GM18505 (cell line): ENCODE data around the gene MAGIX.
A peak's percentile ranks its signal among the peaks of the same experiment; 100 is the strongest.

Source experiments
- ATAC-seq: cut with Tn5 transposase; IDR thresholded peaks from one replicate; pipeline ENCODE4 v1.9.1; 2021; ENCODE audit not compliant: unreplicated experiment
- POLR2A ChIP-seq: IDR thresholded peaks from 4 replicates; pipeline ENCODE4 v1.6.1; 2011; ENCODE audit warnings: borderline replicate concordance; ENCODE audit not compliant: insufficient read depth, insufficient read length; ENCODE audit errors: extremely low read depth

MAGIX gene

DNA sequence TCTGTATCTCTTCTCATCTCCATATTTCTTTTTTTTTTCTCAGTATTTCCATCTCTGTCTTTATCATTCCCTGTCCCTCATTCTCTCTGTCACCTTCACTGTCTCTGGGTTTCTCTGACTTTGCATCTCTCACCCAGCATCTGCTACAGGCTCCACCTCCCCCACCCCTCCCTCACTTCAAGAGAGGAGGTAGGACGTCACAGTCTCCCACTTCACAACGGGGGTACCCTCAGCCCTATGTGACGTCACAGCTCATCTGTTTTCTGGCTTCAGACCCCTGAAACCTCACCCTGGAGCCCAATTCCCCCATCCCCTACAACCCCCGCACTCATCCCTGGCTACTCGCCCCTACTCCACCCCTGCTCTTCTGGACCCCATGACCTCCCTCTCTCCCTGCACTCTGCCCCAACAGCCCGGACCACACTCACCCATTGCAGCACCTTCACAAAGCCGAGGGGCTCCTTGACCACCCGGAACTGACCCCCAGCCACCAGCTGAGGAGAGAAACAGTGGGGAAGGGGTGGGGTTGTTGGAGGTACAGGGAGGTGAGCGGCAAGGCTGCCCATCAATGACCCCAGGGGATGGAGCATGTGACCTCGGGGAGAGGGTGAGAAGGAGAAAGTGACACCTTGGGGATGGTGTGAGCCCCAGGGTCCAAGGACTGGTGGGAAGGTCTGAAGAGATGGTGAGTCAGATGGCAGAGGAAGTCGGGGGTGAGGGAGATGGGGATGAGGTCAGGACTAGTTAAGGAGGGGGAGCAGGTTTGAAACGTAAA is 36.2 kb downstream of the MAGIX start:
- no peak for ATAC-seq
- TF ChIP-seq POLR2A: no peak

DNA sequence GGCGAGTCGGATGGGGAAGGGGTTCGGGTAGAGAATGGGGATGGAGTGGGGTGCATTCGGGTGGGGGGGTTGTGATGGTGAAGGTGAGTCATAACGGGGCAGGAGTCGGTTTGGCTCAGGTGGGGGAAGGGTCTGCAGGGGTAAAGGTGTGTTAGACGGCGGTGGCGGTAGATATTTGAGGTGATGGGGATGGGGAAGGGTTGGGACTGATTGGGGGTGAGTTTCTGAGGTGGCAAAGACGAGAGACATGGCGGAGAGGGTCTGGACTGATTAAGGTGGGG is 36.7 kb downstream of the MAGIX start:
- ATAC-seq: no peak
- TF ChIP-seq POLR2A: no peak

DNA sequence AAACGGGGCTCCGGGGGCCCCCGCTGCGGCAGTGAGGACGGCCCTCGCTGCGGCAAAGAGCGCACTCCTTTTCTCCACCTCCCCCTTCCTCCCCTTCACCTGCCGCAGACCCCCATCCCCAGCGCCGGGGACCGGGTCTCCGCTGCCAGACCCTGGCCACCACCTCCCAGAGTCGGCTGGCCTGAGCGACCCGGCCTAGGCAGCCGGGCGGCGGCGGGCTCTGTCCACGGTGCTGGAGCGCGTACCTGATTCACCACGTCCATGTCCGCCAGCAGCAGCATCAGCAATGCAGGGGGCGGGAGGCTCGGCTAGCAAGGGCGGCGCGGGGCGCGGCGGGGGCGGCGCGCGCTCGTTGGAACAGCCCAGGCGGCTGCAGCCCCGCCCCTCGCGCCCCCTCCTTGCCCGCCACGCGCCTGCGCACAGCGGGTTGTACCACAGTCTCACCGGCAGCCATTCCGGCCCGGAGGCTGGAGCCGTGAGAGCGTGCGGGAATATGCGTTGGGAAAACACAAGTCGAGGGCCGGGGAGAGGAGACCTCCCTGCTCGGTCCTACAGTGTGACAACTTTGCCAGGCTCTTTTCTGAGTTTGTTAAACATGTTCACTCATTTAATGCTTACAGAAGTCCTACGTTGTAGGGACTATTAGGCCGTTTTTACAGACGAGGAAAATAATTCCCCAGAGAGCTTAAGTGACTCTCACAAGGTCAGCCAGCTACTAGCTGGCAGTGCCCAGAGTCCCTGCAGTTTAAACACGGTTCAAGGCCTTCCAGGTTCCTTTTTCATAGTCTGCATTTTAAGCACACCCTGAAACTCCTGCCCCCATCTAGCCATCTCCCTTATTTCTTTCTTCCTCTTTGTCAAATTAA is 37.6 kb downstream of the MAGIX start, which contains the start of gene SYP:
Gene SYP, minus strand, starts transcription at position 288 of the 866 bp plus-strand sequence. Its CDS starts 7 bp downstream, at position 281.
- TF ChIP-seq POLR2A: peak; percentile 92
- ATAC-seq: peak; percentile 90

DNA sequence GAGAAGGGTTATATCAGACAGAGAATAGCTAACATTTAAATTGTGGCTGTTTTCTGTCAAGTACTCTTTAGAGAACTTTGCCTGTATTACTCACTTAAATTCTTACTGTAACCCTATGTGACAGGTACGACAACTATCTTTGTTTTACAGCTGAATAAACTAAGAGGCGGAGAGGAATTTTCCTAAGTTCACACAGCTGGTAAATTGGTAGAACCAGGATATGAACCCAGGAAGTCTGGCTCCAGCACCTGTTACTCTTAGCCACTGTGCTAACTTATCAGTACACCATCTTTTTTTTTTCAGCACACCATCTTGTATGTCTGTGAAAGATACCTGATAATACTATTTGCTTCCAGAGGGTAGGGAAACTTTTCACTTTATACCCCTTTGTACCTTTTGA is 39.5 kb downstream of the MAGIX start:
- ATAC-seq: no peak

DNA sequence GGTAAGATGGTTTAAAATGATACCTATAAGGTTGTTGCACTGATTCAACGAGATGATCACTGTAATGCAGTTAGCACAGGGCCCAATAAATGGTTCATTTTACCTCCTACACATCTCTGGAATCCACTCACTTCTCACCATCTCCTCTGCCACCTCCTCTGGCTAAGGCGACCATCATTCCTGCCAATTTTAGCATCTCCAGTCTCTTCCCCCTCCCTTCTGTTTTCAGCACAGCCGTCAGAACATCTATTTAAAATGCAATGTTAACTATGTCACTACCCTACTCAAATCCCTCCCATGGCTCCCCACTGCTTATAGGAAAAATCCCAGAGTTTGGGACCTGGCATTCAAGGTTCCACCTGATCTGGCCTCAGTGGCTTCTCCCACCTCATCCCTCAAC is 41.0 kb downstream of the MAGIX start:
- ATAC-seq: no peak
- TF ChIP-seq POLR2A: no peak

More for the DNA sequence above, 39.5 kb downstream of the MAGIX start:
- no peak for TF ChIP-seq POLR2A

DNA sequence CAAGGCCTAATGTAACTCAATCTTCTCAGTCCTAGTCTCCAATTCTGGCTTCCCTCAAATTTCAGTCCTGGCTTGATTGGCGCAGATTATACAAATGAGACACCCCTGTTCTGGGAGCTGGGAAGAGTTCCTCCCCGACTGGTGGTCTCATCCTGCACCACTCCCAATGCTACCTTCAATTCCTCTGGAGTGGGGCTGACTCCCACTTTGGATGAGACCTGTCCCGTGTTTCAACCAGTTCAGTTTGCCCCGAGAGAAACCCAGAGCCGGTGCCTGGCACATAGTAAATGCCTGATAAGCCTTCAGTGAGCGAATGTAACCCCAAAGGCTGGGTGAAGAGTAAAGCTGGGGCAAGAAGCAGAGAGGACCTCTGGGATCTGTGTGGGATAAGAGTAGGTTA is 41.5 kb downstream of the MAGIX start:
- no peak for TF ChIP-seq POLR2A
- no peak for ATAC-seq

DNA sequence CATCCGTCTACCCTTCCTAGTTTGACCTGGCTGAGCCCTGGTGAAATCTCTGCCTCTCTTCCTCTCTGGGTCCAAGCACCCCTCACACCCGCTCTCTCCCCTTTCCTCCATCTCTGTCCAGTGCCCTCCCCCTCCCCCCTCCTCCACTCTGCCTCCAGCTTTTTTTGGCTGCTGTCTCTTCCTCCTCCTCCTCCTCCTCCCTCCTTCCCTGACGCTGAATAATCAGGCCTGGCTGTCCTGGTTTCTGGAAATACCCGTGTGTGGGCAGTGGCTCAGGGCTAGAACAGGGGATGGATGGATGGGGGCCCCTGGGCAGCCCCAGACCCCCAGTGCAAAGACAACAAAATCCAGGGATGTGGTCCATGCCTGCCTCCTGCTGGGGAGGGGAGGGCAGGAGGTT is 42.2 kb downstream of the MAGIX start:
- ATAC-seq: no peak
- no peak for TF ChIP-seq POLR2A

DNA sequence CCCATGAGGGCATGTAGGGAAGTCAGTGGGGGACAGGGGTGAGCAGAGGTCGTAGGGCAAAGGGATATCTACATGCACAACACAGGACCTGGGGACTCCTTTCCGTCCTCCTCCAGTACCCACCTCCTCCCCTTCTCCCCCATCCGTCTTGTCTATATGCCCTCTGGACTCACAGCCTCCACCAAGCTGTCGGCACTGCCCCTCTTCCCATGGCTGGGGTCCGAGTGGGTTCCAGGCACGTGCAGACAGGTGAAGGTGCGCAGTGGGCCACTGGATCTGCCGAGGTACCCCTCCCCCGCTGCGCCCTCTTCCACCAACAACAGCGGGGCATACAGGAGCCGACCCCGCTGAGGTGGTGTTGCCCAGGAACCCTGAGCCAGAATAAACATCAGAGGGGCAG is 42.9 kb downstream of the MAGIX start:
- no peak for TF ChIP-seq POLR2A
- no peak for ATAC-seq

DNA sequence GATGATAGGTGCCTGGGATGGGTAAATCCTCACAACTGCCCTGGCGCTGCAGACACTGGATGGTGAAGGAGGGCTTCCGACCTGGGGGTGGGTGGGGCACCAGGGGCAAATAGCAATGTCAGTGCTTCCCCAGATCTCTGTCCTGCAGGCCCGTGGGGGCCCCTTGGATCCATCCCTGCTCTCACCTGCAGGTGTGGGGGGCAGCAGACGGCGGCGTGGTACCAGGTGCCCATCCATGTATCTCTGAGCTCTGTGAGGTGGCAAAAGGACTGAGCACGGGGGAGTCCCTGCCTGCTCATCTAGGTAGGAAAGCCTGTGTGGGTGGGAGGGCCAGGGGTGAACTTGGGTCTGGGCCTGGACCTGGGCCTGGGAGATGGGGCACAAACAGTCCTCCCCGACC is 44.0 kb downstream of the MAGIX start:
- TF ChIP-seq POLR2A: no peak
- no peak for ATAC-seq

DNA sequence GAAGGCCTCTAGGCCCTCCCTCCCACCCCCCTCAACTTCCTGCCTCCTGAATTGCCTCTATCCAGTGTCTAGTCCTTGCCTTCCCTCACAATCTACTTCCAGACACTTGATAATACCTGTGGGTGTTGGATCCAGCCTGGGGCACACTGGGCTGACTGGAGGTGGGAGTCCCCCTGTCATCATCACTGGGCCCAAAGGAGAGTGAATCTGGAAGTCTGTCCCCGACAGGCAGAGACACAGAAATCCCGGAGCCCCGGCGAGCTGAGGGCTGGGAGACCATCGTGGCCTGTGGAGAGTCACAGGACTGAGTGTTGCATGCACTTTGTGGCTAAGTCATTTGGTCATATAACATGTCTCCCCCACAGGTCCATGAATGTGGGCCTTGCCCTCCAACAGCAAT is 45.8 kb downstream of the MAGIX start:
- no peak for TF ChIP-seq POLR2A
- no peak for ATAC-seq

DNA sequence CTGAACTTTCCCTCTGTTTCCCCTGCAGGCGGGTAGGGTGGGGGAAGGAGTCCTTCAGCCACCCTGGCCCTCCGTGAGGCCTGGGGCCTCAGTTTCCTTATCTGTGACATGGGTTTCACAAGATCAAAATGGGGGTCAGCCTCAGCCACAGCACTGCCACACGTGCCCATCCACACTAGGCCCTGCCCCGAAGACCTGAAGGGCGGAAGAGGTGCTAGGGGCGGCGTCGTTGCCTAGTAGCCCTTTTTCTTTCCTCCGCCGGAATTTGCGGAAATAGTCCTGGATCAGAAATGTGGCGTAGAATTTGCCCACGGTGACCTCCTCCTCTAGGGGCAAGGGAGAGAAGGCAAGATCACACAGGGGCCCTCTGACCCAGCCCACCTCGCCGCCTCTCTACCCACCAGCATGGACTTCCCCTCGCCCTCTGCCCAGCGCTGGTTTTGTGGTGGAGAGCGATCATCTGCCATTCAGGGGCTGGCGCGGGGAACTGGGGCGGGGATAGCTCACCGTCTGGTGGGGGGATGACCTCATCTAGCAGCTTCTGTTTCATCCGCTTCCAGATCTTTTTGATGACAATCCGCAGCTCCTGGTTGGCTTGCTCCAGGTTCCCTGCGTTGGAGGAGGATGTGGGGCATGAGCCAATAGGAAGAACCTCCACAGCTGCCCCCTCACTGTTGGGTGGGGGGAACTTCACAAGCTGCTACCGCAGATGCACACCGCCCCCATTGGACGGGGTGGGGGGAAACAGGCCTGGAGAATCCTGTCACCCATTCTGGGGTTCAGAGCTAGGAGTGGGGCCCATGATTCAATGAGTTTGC is 47.1 kb downstream of the MAGIX start:
- no peak for ATAC-seq
- TF ChIP-seq POLR2A: no peak

DNA sequence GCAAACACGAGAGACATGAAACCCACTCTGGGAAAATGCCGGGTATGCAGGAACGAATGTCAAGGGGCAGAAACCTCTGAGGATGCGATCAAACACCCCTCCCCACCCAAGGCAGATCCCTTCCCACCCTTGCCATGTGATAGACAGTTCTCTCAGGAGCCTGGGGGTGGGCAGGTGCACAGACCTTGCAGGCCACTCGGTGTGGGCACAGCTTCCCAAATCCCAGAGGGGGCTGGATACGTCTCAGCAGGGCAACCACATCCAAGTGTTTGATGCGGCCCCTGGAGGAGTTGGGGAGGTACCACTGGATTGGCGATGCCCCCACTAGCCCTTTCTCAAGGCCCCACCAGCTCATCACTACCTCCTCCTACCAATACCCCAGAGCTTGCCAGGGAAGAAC is 47.8 kb downstream of the MAGIX start:
- TF ChIP-seq POLR2A: no peak
- no peak for ATAC-seq

DNA sequence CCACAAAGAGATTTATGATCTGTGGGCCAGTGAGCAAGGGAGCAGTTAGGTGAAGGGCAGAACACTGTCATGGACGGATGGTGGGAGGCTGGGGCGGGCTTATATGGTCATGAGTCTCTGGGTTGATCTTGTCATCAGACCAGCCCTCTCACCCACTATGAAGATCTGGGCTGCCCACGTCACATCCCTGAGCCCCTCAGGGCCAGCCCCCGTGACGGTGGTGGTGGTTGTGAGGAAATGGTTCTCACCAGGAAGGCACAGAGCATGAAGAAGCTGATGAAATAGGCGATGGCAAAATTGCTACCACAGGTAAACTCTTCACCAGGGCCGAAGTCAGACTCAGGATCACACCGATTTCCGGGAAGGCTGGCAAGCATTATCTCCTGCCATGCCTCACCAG is 48.5 kb downstream of the MAGIX start:
- no peak for ATAC-seq
- TF ChIP-seq POLR2A: no peak
